IMR-90 (cell line): Measurements from ENCODE around the gene MRPL50.

Experiments used
- MXI1 ChIP-seq: IDR thresholded peaks from 2 replicates; pipeline ENCODE4 v1.6.1; 2012; ENCODE audit warnings: low read depth, mild to moderate bottlenecking, low read length, moderate library complexity, borderline replicate concordance
- POLR2A ChIP-seq: IDR thresholded peaks from 2 replicates; pipeline ENCODE4 v1.6.1; 2012; ENCODE audit warnings: mild to moderate bottlenecking, low read depth, low read length
- RFX5 ChIP-seq: IDR thresholded peaks from 2 replicates; pipeline ENCODE4 v1.8.0; 2012; ENCODE audit warnings: low read depth, mild to moderate bottlenecking, low read length, moderate library complexity
- TF ChIP-seq, protein P1 (sequence below): conservative IDR thresholded peaks from 2 replicates; pipeline ENCODE4 v1.5.1; 2012; ENCODE audit warnings: mild to moderate bottlenecking, low read depth, low read length, improper control_type of control experiment

DNA sequence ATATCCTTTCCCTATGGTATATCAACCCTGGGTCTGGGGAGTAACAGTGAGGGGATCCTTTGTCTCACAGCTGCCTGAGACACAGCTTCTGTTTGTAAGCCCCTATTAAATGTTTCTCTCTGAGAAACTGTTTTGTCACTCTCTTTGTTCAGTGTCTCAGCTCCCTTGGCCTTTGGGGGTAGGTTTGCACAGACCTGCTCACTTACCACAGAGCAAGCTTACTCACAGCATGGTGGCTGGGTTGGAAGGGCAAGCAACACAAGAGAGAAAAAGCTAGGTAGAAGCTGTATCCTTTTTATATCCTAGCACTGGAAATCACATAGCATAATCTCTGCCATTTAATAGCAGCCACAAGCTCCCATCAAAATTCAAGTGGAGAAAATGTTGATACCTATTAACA lies 18.1 kb downstream of the MRPL50 start:
- TF ChIP-seq POLR2A (no peak), RFX5 (no peak), MXI1 (no peak)
- TF ChIP-seq, protein P1, sequence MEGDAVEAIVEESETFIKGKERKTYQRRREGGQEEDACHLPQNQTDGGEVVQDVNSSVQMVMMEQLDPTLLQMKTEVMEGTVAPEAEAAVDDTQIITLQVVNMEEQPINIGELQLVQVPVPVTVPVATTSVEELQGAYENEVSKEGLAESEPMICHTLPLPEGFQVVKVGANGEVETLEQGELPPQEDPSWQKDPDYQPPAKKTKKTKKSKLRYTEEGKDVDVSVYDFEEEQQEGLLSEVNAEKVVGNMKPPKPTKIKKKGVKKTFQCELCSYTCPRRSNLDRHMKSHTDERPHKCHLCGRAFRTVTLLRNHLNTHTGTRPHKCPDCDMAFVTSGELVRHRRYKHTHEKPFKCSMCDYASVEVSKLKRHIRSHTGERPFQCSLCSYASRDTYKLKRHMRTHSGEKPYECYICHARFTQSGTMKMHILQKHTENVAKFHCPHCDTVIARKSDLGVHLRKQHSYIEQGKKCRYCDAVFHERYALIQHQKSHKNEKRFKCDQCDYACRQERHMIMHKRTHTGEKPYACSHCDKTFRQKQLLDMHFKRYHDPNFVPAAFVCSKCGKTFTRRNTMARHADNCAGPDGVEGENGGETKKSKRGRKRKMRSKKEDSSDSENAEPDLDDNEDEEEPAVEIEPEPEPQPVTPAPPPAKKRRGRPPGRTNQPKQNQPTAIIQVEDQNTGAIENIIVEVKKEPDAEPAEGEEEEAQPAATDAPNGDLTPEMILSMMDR, result no peak
